ENCODE results near the gene ZNF519. TPM values are rescaled to one million over a fixed set of nuclear protein-coding genes. Genes with fewer than 3 reads are reported as not detected.

Gene ZNF519
- total RNA-seq, 1 donor from 2014 or later: 5.4 TPM

GRCh38 chr18:14097761-14098160 is 34.5 kb downstream of the ZNF519 start:
- no peak for DNase-seq

- DNase-seq: no peak
Measured at GRCh38 chr18:14093307-14093915, 38.8 kb downstream of the ZNF519 start.

GRCh38 chr18:14092625-14093306 is 39.5 kb downstream of the ZNF519 start:
- no peak for DNase-seq

- DNase-seq: no peak
Measured at GRCh38 chr18:14089781-14090180, 42.5 kb downstream of the ZNF519 start.

- no peak for DNase-seq
Measured at GRCh38 chr18:14089191-14089590, 43.0 kb downstream of the ZNF519 start.

- peak; percentile 61 for DNase-seq
Measured at GRCh38 chr18:14086458-14087231, 45.6 kb downstream of the ZNF519 start.

- no peak for DNase-seq
Measured at GRCh38 chr18:14085770-14086457, 46.3 kb downstream of the ZNF519 start.

GRCh38 chr18:14075196-14075595 is 57.0 kb downstream of the ZNF519 start:
- no peak for DNase-seq

GRCh38 chr18:14074187-14074586 is 58.0 kb downstream of the ZNF519 start:
- no peak for DNase-seq

GRCh38 chr18:14053661-14054060 is 78.6 kb downstream of the ZNF519 start:
- DNase-seq: no peak

Other genes with a start within 250 kb of the ZNF519 start
- gene MC2R, start 216.9 kb downstream of the ZNF519 start, total RNA-seq: not detected in 2 replicates

All from dermis blood vessel endothelial cell (primary cell).